AG04449 (cell line): ENCODE data around the gene DDX39A.

Experiments used
- CTCF ChIA-PET: fragments of 350-600 bp; formaldehyde crosslinking; extraction: SDS; loops from one replicate; lab custom pipeline; 2021; ENCODE audit warnings: antibody characterized with exemption; lab: Yijun Ruan, JAX
- POLR2A ChIA-PET: fragments of 400-600, 350-600 bp; formaldehyde crosslinking; extraction: SDS; loops from one replicate; lab custom pipeline; 2020; ENCODE audit warnings: antibody characterized with exemption, inconsistent platforms; lab: Yijun Ruan, JAX
- DNase-seq: peaks from one replicate; pipeline ENCODE4 v3.0.0-alpha.2; 2010; ENCODE audit warnings: low read depth, low spot score
- H3K4me3 ChIP-seq: 2 replicates; pipeline ENCODE4 v1.5.1; 2011; ENCODE audit warnings: low read depth, mild to moderate bottlenecking, control low read depth, low read length
- CTCF ChIP-seq: IDR thresholded peaks from one replicate; pipeline ENCODE4 v1.5.1; 2011; ENCODE audit warnings: mild to moderate bottlenecking, moderate library complexity, low read length, control low read depth, inconsistent platforms; ENCODE audit not compliant: insufficient read depth; ENCODE audit errors: missing control alignments

DDX39A gene

GRCh38 chr19:14443632-14444216, 24.6 kb upstream of the DDX39A start:
- no peak for TF ChIP-seq CTCF
- DNase-seq, result no peak
- POLR2A ChIA-PET, result no interaction called here
- CTCF ChIA-PET, result interaction anchor here (1.0 kb wide), 1 partner anchor 11 kb away, joined by 3 read pairs; no protein-coding TSS in a partner anchor
- H3K4me3 ChIP-seq, result no peak overlapping the region

GRCh38 chr19:14442891-14443631, 23.9 kb upstream of the DDX39A start:
- TF ChIP-seq CTCF, result no peak
- POLR2A ChIA-PET, result no interaction called here
- CTCF ChIA-PET, result interaction anchor here (1.0 to 2.3 kb wide), 2 partner anchors 11 kb away, joined by 3 to 6 read pairs; no protein-coding TSS in a partner anchor
- no peak for DNase-seq
- no peak overlapping the region for H3K4me3 ChIP-seq

GRCh38 chr19:14441041-14441938, 22.1 kb upstream of the DDX39A start:
- no peak for DNase-seq
- CTCF ChIA-PET, result interaction anchor here (0.6 to 2.3 kb wide), 6 partner anchors 9 to 39 kb away, joined by 3 to 10 read pairs (median 6); no protein-coding TSS in a partner anchor
- POLR2A ChIA-PET, result no interaction called here
- no peak for TF ChIP-seq CTCF
- no peak overlapping the region for H3K4me3 ChIP-seq

GRCh38 chr19:14440049-14440448, 20.9 kb upstream of the DDX39A start:
- TF ChIP-seq CTCF, result no peak
- H3K4me3 ChIP-seq, result no peak overlapping the region
- ChIA-PET POLR2A (interaction anchor here (0.6 kb wide), 1 partner anchor 245 kb away, joined by 4 read pairs; no protein-coding TSS in a partner anchor), CTCF (interaction anchor here (1.6 kb wide), 1 partner anchor 40 kb away, joined by 6 read pairs; no protein-coding TSS in a partner anchor)
- DNase-seq, result no peak

GRCh38 chr19:14439014-14439413, 19.9 kb upstream of the DDX39A start:
- TF ChIP-seq CTCF, result no peak
- no peak for DNase-seq
- CTCF ChIA-PET, result interaction anchor here (0.8 to 1.3 kb wide), 2 partner anchors 17 to 239 kb away, joined by 3 read pairs; no protein-coding TSS in a partner anchor
- H3K4me3 ChIP-seq, result no peak overlapping the region
- POLR2A ChIA-PET, result interaction anchor here (1.0 kb wide), 1 partner anchor 17 kb away, joined by 4 read pairs; no protein-coding TSS in a partner anchor
